Measurements from ENCODE around the gene SEMA5B. TPM values are rescaled to one million over a fixed set of nuclear protein-coding genes. Genes with fewer than 3 reads are reported as not detected.

SEMA5B gene
- total and polyA plus RNA-seq, 9 of the 15 experiments (the other 6 are each of a cell fraction or from before 2014, with no cell fraction given): not detected

GRCh38 chr3:123068601-123069381 is 41.2 kb upstream of the SEMA5B start (continued):
- TF ChIP-seq REST (IDR thresholded peaks at IDR 0.05; ENCODE audit: borderline replicate concordance): peak; percentile 30
- no peak for TF ChIP-seq REST (CRISPR knock-in tag; IDR thresholded peaks at IDR 0.05; ENCODE audit: low read depth)
- no peak for TF ChIP-seq RBM14 (IDR thresholded peaks at IDR 0.05; ENCODE audit: borderline replicate concordance, insufficient read depth, low read depth, low read length)
- no peak for TF ChIP-seq NFIC (IDR thresholded peaks at IDR 0.05)
- peak; percentile 60 for TF ChIP-seq MEIS2 (IDR thresholded peaks at IDR 0.05; ENCODE audit: partially characterized antibody)
- TF ChIP-seq BDP1 (IDR thresholded peaks at IDR 0.05; ENCODE audit: insufficient read depth, insufficient read length): no peak
- no peak for TF ChIP-seq CREB5 (CRISPR knock-in tag; IDR thresholded peaks at IDR 0.05)
- TF ChIP-seq ELF4 (CRISPR knock-in tag; IDR thresholded peaks at IDR 0.05): no peak
- TF ChIP-seq CBFA2T2 (conservative IDR thresholded peaks at IDR 0.05): no peak
- no peak for TF ChIP-seq RBM34 (IDR thresholded peaks at IDR 0.05; ENCODE audit: borderline replicate concordance, insufficient read depth, low read length)

All from K562 (cell line).